Globus pallidus (tissue), 1 donor: ENCODE measurements around the gene ITPR3.

Experiments
- DNase-seq: peaks from one replicate; pipeline ENCODE4 v3.0.0-alpha.2; 2015; ENCODE audit warnings: low spot score

ITPR3 gene

DNA sequence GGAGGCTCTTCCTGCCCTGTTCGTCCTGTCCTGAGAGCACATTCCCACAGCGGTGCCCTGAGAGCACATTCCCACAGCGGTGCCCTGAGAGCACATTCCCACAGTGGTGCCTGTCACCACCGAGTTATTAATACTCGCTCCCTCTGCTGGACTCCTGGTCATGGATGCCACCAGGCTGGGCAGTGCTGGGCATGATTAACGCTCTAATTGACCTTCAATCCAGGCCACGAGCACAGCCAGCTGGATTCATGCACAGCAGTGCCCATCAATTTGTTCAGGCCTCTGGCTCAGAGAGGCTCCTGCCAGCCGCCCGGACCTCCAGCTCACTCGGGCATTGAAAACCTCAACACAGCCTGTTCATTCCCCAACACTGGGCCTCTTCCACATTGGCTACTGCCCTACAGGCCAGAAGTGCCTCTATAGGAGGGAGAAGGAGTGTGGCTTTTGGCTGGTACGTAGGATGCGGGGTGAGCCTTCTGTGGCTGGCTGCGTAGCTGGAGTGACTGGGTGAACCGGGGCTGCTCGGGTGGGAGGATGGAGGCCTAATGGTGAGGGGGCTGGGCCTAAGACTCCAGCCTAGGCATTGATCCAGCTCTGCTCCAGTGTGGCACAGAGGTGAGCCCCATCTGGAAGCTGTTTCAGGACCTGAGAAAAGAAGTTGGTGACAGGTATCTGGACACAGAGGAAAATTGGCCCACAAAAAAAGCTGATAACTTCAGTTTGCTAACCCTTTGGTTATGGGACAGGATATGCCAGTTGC, 116.3 kb downstream of the ITPR3 start:
- no peak for DNase-seq

DNA sequence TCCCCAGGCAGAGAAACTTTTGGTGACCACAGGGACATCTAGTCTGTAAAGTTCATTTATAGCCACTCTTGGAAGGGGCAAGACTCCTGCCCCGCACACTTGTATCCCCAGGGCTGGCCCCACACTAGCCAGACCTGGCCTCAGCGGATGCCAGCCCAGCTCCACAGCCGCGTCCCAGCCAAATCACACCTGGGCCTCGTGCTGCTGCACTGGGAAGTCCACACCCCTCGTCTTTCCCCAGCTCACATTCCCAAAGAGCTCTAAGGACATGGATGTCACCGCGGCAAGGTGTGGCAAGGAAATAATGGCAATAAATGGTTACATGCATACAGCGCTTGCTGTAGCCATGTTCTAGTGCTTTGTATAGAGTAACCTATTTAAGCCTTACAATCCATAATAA, 117.0 kb downstream of the ITPR3 start:
- DNase-seq = no peak

DNA sequence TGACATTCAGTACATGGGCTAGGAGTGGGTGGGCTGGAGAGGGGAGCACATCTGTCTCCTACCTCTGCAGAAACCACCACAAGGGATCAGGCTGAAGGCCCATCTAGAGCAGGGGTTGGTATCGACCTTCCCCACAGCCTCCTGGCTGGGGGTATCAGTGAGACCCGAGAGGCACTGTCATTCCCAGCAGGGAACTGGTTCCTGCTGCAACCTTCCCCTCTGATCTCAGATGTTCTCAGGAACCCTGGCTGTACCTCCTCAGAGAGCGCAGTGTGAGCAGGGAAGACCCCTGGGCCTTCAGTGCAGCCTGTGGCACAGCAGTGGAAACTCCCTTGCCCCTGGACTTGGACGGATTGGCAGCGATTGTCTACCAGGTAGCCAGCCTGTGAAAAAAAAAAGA, 117.8 kb downstream of the ITPR3 start:
- no peak for DNase-seq

DNA sequence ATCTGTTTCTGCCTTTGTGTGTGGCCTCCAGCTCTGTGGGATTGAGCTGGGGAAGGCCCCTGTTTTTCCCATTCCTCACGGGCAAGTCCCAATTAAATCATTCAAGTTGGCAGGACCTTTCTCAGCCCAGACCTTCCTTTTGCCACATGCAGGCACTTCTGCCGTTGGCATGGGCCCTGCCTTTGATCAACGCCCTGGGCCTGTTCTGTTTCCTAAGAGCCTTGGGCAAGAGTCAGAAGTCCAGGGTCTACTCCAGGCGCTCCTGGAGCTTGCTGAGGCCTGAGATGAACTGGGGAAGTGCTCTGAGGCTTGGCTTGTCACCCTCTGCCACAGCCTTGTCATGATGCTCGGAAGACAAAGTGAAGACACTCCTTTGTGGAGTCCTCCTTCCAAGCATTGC, 118.4 kb downstream of the ITPR3 start:
- no peak for DNase-seq

DNA sequence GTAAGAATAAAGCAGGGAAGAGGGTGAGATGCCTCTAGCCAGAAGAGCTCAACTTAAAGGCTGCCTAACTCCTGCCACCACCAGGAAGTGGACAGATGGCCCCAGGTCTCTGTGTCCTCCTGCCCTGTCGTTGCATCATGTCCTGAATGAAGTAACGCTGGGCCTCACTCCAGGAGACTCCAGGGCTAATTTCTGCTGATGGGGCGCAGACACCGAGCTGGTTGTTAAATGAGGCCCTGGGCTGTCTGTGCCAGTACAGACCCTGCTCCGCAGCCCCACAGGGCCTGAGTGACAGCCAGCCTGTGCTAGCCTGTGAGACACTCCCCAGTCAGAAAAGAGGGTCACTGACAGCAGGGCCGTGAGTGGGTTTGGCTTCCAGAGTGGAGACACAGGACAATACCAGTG, 119.1 kb downstream of the ITPR3 start:
- DNase-seq = no peak

DNA sequence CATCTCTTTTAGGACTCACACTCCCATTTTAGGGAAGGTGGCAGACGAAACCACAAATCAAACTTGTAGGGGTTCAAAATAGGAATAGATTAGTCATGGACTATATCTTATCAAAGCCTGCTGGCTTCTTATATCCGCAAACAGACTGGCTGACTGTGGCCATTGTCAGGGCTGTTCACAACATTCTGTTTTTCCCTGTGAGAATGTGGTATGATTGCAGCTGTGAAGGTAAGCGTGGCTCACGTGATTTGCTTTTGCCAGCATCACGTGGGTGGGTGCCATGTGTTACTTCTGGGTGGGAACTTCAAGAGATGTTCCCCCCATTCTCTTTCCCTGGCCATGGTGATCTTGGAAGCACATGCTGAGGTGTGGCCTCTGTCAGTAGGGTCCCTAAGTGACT, 119.7 kb downstream of the ITPR3 start:
- no peak for DNase-seq

DNA sequence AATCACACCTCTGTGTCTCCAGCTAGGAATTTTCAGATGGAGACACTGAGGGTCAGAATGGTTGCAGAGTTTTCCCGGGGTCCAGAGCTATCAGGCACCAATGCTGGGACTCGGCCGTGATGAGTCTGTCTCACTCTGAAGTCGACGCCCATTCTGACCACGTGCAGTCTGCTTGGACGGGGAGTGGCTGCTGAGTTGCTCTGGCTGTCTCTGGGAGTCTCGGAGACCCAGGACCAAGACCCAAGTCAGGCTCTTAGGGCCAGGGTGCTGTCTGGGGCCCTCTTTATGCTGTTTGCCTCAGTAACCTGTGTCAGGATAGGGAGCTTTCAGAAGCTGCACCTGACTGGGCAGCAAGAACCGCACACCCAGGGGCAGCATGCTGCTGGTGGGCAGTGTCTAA, 121.0 kb downstream of the ITPR3 start:
- no peak for DNase-seq

DNA sequence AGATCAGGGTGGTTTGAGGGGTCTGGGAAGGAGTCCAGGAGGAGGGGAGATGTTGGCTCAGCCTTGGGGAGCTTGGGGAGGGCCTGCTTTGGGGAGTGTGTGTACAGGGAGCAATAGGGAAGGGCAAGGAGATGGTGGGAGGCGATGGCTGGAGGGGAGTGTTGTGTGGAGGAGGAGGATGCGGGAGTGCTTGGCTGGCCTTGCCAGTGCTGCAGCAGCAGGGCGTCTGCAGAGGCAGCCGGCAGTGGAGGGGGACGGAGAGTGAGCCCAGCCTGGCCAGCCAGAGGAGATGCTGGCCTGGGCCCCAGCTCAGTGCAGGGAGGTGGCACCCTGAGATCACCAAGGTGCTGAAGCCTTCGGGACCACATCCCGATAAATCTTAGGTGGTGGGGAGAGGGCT, 121.7 kb downstream of the ITPR3 start:
- no peak for DNase-seq

DNA sequence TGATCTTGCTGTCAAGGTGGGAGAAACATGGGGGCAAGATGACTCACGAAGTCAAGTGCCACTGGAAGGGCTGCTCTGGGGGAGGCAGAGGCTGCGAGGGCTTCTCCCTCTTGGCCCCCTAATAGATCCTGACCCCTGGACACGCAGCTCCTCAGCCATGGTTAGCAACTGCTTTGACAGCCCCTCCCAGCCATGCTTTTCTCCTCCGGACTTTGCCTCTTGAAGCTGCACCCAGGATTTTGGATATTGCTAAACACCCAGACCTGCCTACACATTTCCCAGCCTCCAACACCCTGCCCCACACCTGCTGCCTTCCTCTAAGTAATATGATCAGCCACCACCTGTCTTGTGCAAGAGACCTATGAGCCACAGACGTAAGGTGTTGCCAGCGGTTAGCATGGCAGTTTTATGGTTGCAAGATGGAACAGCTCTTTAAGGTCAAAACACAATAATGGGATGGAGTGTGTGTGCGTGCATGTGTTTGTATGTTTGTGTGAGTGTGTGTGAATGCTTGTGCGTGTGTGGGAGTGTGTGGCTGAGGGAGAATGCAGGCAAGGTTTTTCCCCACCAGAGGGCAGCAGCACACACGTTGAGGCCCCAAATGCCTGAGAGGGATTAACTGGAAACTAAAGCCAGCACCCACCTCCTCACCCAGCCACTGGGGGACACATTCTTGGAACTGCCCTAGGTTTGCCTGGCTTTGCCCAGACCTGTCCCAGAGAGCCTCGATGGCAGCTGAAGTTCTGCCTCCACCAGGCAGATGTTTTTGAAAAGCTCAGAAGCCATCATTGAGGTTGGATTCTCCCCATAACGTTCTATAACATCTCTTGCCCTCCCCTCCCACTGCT, 123.1 kb downstream of the ITPR3 start:
- DNase-seq = peak; percentile 79

DNA sequence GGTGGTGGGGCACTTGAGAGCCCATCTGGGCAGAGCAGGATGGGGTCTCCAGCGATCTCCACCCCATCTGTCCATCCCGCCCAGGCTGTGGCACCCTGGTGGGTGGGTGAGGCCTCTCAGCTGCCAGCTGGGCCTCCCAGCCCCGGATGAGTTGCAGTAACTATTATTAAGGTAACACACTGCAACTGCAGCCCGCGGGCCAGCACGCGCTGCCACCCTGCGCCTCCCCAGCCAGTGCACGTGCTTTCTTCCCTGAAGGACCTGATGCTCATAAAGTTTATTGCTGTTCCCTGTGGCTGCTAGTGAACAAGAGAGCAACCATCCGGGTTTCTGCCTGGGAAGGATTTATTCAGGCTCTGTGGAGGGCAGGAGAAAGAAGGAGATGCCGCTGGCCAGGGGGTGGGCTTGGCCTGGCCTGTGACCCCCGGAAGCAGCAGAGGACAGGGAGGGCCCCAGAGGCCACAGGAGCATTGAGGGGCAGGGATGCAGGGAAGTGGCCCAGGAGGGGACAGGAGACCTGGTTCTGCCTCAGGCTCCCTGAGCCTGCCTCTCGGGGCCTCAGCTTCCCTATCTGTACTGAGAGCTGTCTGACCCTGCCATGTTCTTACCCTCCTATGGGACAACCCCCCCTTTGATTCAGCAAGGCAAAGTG, 123.9 kb downstream of the ITPR3 start:
- DNase-seq = no peak

DNA sequence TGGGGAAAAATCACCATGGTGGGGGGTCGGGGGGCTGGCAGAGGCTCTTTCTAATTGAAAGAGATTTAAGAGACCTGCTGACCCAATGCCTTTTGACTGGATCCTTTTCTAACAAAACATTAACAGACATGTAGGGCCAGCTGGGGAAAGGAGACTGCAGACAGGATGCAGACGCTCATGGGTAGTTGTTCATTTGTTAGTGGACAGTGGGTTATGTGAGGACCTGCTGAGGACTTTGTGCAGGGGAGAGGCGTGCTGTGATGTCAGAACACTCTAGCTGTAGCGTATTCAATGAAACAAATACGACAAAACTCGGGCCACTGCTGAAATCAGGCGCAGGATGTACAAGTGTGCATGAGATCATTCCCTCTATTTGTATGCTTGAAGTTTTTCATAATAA, 124.4 kb downstream of the ITPR3 start:
- DNase-seq = peak; percentile 38
